GM23338 (cell line): ENCODE results near the gene RER1. TPM values are rescaled to one million over a fixed set of nuclear protein-coding genes. Genes with fewer than 3 reads are reported as not detected.

Experiments used
- ATAC-seq: fragments of 200-7000 bp; cut with Tn5 transposase; 3 replicates; pipeline ENCODE4 v1.9.1; 2020
- DNase-seq: peaks from one replicate; pipeline ENCODE4 v3.0.0-alpha.2; 2015; ENCODE audit warnings: low spot score
- H2AFZ ChIP-seq: fragments of 200-600 bp; sonication (generic); 2 replicates; pipeline ENCODE4 v1.8.0; 2016; ENCODE audit warnings: antibody characterized with exemption, mild to moderate bottlenecking, moderate library complexity
- H3F3A ChIP-seq: fragments of 200-600 bp; sonication (generic); replicated peaks from 2 replicates; pipeline ENCODE4 v1.8.0; 2017; ENCODE audit warnings: antibody characterized with exemption, mixed run types, low read depth
- H3K27ac ChIP-seq: fragments of 200-600 bp; sonication (generic); 2 replicates; pipeline ENCODE4 v1.6.1; 2016; ENCODE audit warnings: low read depth
- H3K27me3 ChIP-seq: fragments of 200-600 bp; sonication (generic); 2 replicates; pipeline ENCODE4 v1.8.0; 2016; ENCODE audit warnings: mild to moderate bottlenecking, mixed run types, moderate library complexity; ENCODE audit not compliant: insufficient read depth
- H3K36me3 ChIP-seq: fragments of 200-600 bp; sonication (generic); 2 replicates; pipeline ENCODE4 v1.8.0; 2016; ENCODE audit warnings: mild to moderate bottlenecking; ENCODE audit not compliant: insufficient read depth
- H3K4me1 ChIP-seq: fragments of 200-600 bp; sonication (generic); 2 replicates; pipeline ENCODE4 v1.8.0; 2016; ENCODE audit warnings: mild to moderate bottlenecking, moderate library complexity; ENCODE audit not compliant: insufficient read depth
- H3K4me2 ChIP-seq: fragments of 200-600 bp; sonication (generic); 2 replicates; pipeline ENCODE4 v1.7.1; 2017; ENCODE audit warnings: mixed run types
- H3K4me3 ChIP-seq: fragments of 200-600 bp; sonication (generic); 2 replicates; pipeline ENCODE4 v1.6.1; 2016; ENCODE audit warnings: mixed run types
- H3K79me2 ChIP-seq: fragments of 200-600 bp; sonication (generic); replicated peaks from 2 replicates; pipeline ENCODE4 v1.8.0; 2017; ENCODE audit warnings: mild to moderate bottlenecking; ENCODE audit not compliant: insufficient read depth
- H3K9me2 ChIP-seq: fragments of 200-600 bp; sonication (generic); 2 replicates; pipeline ENCODE4 v1.8.0; 2017; ENCODE audit not compliant: insufficient read depth
- H4K20me1 ChIP-seq: fragments of 200-600 bp; sonication (generic); replicated peaks from 2 replicates; pipeline ENCODE4 v1.8.0; 2017; ENCODE audit warnings: mild to moderate bottlenecking; ENCODE audit not compliant: insufficient read depth
- H3K27ac Mint-ChIP-seq: 2 replicates; pipeline ENCODE4 v1.8.0; 2020; ENCODE audit warnings: inconsistent platforms, mild to moderate bottlenecking, moderate library complexity, mixed read lengths
- H3K27me3 Mint-ChIP-seq: 3 replicates; pipeline ENCODE4 v1.8.0; 2022; ENCODE audit warnings: low read depth, mild to moderate bottlenecking, moderate library complexity, mixed read lengths, inconsistent platforms; ENCODE audit not compliant: insufficient read depth, poor library complexity
- H3K36me3 Mint-ChIP-seq: 3 replicates; pipeline ENCODE4 v1.8.0; 2021; ENCODE audit warnings: low read depth, mild to moderate bottlenecking, inconsistent platforms, moderate library complexity, mixed read lengths
- H3K4me1 Mint-ChIP-seq: 3 replicates; pipeline ENCODE4 v1.8.0; 2020; ENCODE audit warnings: mild to moderate bottlenecking, inconsistent platforms, mixed read lengths
- H3K4me3 Mint-ChIP-seq: 3 replicates; pipeline ENCODE4 v1.8.0; 2021; ENCODE audit warnings: moderate library complexity, mild to moderate bottlenecking, inconsistent platforms, mixed read lengths
- H3K9me3 Mint-ChIP-seq: 3 replicates; pipeline ENCODE4 v1.8.0; 2020; ENCODE audit warnings: moderate library complexity, mild to moderate bottlenecking, inconsistent platforms, mixed read lengths
- CREB1 ChIP-seq: fragments of 250-450 bp; sonication (Bioruptor Pico); IDR thresholded peaks from 2 replicates; pipeline ENCODE4 v1.5.0; 2020; ENCODE audit warnings: low read depth, mild to moderate bottlenecking, moderate library complexity
- CTCF ChIP-seq, 2 experiments: fragments of 200-600 bp in 1 of 2; sonication (generic) in 1 of 2; conservative IDR thresholded peaks; 2 replicates each; pipeline versions ENCODE4 v1.5.1 to v1.6.1; 2016 to 2017; ENCODE audit warnings: antibody characterized with exemption in 2 of 2, low read depth in 2 of 2, mild to moderate bottlenecking in 2 of 2, moderate library complexity in 1 of 2
- ETS1 ChIP-seq: IDR thresholded peaks from 2 replicates; pipeline ENCODE4 v1.6.1; 2016; ENCODE audit warnings: antibody characterized with exemption
- EZH2 ChIP-seq: fragments of 200-600 bp; sonication (generic); IDR thresholded peaks from one replicate; pipeline ENCODE4 v1.8.0; 2017; ENCODE audit warnings: antibody characterized with exemption, mild to moderate bottlenecking, low read depth; ENCODE audit not compliant: unreplicated experiment
- EZH2phosphoT487 ChIP-seq: fragments of 200-600 bp; sonication (generic); IDR thresholded peaks from one replicate; pipeline ENCODE4 v1.8.1; 2018; ENCODE audit warnings: antibody characterized with exemption; ENCODE audit not compliant: unreplicated experiment
- JUNB ChIP-seq: IDR thresholded peaks from one replicate; pipeline ENCODE4 v1.6.1; 2016; ENCODE audit warnings: antibody characterized with exemption; ENCODE audit not compliant: unreplicated experiment
- NANOG ChIP-seq: IDR thresholded peaks from 2 replicates; pipeline ENCODE4 v1.6.1; 2016; ENCODE audit warnings: antibody characterized with exemption, borderline replicate concordance
- POLR2AphosphoS5 ChIP-seq: IDR thresholded peaks from 2 replicates; pipeline ENCODE4 v1.6.1; 2016; ENCODE audit warnings: antibody characterized with exemption, low read depth
- REST ChIP-seq: IDR thresholded peaks from one replicate; pipeline ENCODE4 v1.6.1; 2018; ENCODE audit warnings: antibody characterized with exemption; ENCODE audit not compliant: unreplicated experiment
- STAT1 ChIP-seq: IDR thresholded peaks from one replicate; pipeline ENCODE4 v1.6.1; 2016; ENCODE audit warnings: antibody characterized with exemption; ENCODE audit not compliant: unreplicated experiment
- ZNF114 ChIP-seq: fragments of 250-450 bp; sonication (Bioruptor Pico); IDR thresholded peaks from 2 replicates; pipeline ENCODE4 v1.5.0; 2020; ENCODE audit warnings: mild to moderate bottlenecking, moderate library complexity
- ZNF331 ChIP-seq: fragments of 250-450 bp; sonication (Bioruptor Pico); IDR thresholded peaks from 2 replicates; pipeline ENCODE4 v1.5.0; 2020; ENCODE audit warnings: low read depth, mild to moderate bottlenecking, moderate library complexity
- ZNF462 ChIP-seq: fragments of 250-450 bp; sonication (Bioruptor Pico); IDR thresholded peaks from 2 replicates; pipeline ENCODE4 v1.5.0; 2020; ENCODE audit warnings: mild to moderate bottlenecking, moderate library complexity
- polyA plus RNA-seq: library from polyadenylated mRNA; unstranded; fragments of >200 nt; fragmentation: Nextera tagmentation; extraction: Ambion mirVana; gene quantifications from 2 replicates; pipeline ENCODE4 v1.2.1, GENCODE V29; 2016
- total RNA-seq: library from RNA; depleted of rRNA; stranded (reverse); fragments of >200 nt; shearing (Covaris generic); gene quantifications from 2 replicates; pipeline ENCODE4 v1.2.3, GENCODE V29; 2014

The RER1 gene
- total and polyA plus RNA-seq, 2 experiments from 2014 or later = 58.4 to 99.5 TPM

GRCh38 chr1:2348346-2349325 lies 43.0 kb upstream of the RER1 start:
- no peaks in the 10 kb centered on the region for H3K4me1 ChIP-seq
- ATAC-seq (no peak), DNase-seq (no peak)
- H3K4me3 Mint-ChIP-seq = no peak overlapping the region
- no peak overlapping the region; the same call in 1 of the 2 replicates for H3K27ac Mint-ChIP-seq
- no peak overlapping the region for H3K4me3 ChIP-seq
- no peaks in the 10 kb centered on the region; the same call in 2 of the 3 replicates for H3K36me3 Mint-ChIP-seq
- peaks cover 3% of the 10 kb centered on the region; the same call in 1 of the 3 replicates for H3K9me3 Mint-ChIP-seq
- no peak overlapping the region for H3K4me2 ChIP-seq
- TF ChIP-seq ETS1 (no peak), NANOG (no peak), EZH2phosphoT487 (no peak), ZNF331 (CRISPR knock-in tag) (no peak), ZNF114 (CRISPR knock-in tag) (no peak), JUNB (no peak), REST (no peak), ZNF462 (CRISPR knock-in tag) (no peak), POLR2AphosphoS5 (no peak), CREB1 (CRISPR knock-in tag) (no peak), STAT1 (no peak), CTCF (conservative IDR thresholded peaks at IDR 0.05; ENCODE audit: low read depth in 2 of 2) (no peak), EZH2 (no peak)
- no peaks in the 10 kb centered on the region for H4K20me1 ChIP-seq
- H2AFZ ChIP-seq = no peak overlapping the region
- no peak overlapping the region for H3K27ac ChIP-seq
- no peaks in the 10 kb centered on the region for H3K9me2 ChIP-seq
- no peaks in the 10 kb centered on the region for H3K36me3 ChIP-seq
- H3K27me3 Mint-ChIP-seq = peaks cover 8% of the 10 kb centered on the region
- no peaks in the 10 kb centered on the region for H3K27me3 ChIP-seq
- H3K4me1 Mint-ChIP-seq = peaks cover 5% of the 10 kb centered on the region; the same call in 2 of the 3 replicates
- no peaks in the 10 kb centered on the region for H3K79me2 ChIP-seq
- H3F3A ChIP-seq = 0 out of 2 replicates have a peak, but pooled peaks cover 3% of the 10 kb centered on the region
